CD14-positive monocyte (primary cell): ENCODE measurements around the gene MYOM3. TPM values are rescaled to one million over a fixed set of nuclear protein-coding genes. Genes with fewer than 3 reads are reported as not detected.
"Not testable (repeated sequence)": the region's sequence is repeated elsewhere in the genome, so short reads cannot be mapped to it uniquely, and the experiment has no call there.

ENCODE experiments used
- DNase-seq, 3 donors: peaks; one replicate each; pipeline ENCODE4 v3.0.0-alpha.2; 2011 to 2022
- H2AFZ ChIP-seq: 2 replicates; pipeline ENCODE4 v1.6.0; 2012; ENCODE audit warnings: mild to moderate bottlenecking, low read depth, low read length, inconsistent platforms; ENCODE audit not compliant: insufficient read depth, poor library complexity, severe bottlenecking
- H3K27ac ChIP-seq, 2 donors: 1 replicate in 1 of 2; 2 replicates in 1 of 2; pipeline ENCODE4 v1.5.1; 2012 to 2013; ENCODE audit warnings: low read length in 2 of 2, control low read depth in 1 of 2, inconsistent platforms in 1 of 2, low read depth in 1 of 2, mild to moderate bottlenecking in 1 of 2
- H3K27me3 ChIP-seq, 2 donors: one replicate each; pipeline versions ENCODE4 v1.6.0 to v1.6.1; 2011 to 2013; ENCODE audit warnings: low read length in 2 of 2; ENCODE audit not compliant: control insufficient read depth in 2 of 2, insufficient read depth in 2 of 2
- H3K36me3 ChIP-seq, 2 donors: replicated peaks in 1 of 2; 1 replicate in 1 of 2; 2 replicates in 1 of 2; pipeline versions ENCODE4 v1.5.1 to v1.6.1; 2012 to 2013; ENCODE audit warnings: low read length in 2 of 2, control low read depth in 1 of 2, inconsistent platforms in 1 of 2, mild to moderate bottlenecking in 1 of 2; ENCODE audit not compliant: insufficient read depth in 2 of 2, control insufficient read depth in 1 of 2
- H3K4me1 ChIP-seq, 2 donors: 1 replicate in 1 of 2; 2 replicates in 1 of 2; pipeline versions ENCODE4 v1.5.1 to v1.6.1; 2012 to 2013; ENCODE audit warnings: low read length in 2 of 2, control low read depth in 1 of 2, inconsistent platforms in 1 of 2, mild to moderate bottlenecking in 1 of 2, moderate library complexity in 1 of 2; ENCODE audit not compliant: insufficient read depth in 2 of 2, control insufficient read depth in 1 of 2
- H3K4me2 ChIP-seq: replicated peaks from 2 replicates; pipeline ENCODE3; 2012; ENCODE audit warnings: low read length, moderate library complexity, mild to moderate bottlenecking; ENCODE audit not compliant: poor library complexity, severe bottlenecking; ENCODE audit errors: extremely low read depth
- H3K4me3 ChIP-seq, 3 experiments: fragments of 200-600 bp in 1 of 3; sonication (generic) in 1 of 3; replicated peaks in 1 of 3; 1 replicate in 2 of 3; 2 replicates in 1 of 3; pipeline ENCODE4 v1.5.1; 2011 to 2013; ENCODE audit warnings: low read length in 3 of 3, mild to moderate bottlenecking in 3 of 3, control low read depth in 2 of 3, low read depth in 2 of 3, inconsistent platforms in 1 of 3, moderate library complexity in 1 of 3
- H3K79me2 ChIP-seq: 2 replicates; pipeline ENCODE4 v1.6.0; 2012; ENCODE audit warnings: mild to moderate bottlenecking, control low read depth, inconsistent platforms, low read length, moderate library complexity; ENCODE audit not compliant: insufficient read depth
- H3K9ac ChIP-seq: 2 replicates; pipeline ENCODE4 v1.6.0; 2017; ENCODE audit warnings: low read length, mild to moderate bottlenecking; ENCODE audit not compliant: insufficient read depth, poor library complexity, severe bottlenecking
- H3K9me3 ChIP-seq, 2 donors: replicated peaks in 1 of 2; 1 replicate in 1 of 2; 2 replicates in 1 of 2; pipeline versions ENCODE4 v1.5.1 to v1.6.1; 2012 to 2013; ENCODE audit warnings: low read length in 2 of 2, control low read depth in 1 of 2; ENCODE audit not compliant: control insufficient read depth in 1 of 2, insufficient read depth in 1 of 2
- H4K20me1 ChIP-seq: 2 replicates; pipeline ENCODE4 v1.6.0; 2012; ENCODE audit warnings: mild to moderate bottlenecking, low read length, control low read depth, moderate library complexity; ENCODE audit not compliant: insufficient read depth
- H3K27ac Mint-ChIP-seq, 7 donors: one replicate each; pipeline ENCODE4 v1.8.0; 2020; ENCODE audit warnings: mild to moderate bottlenecking in 7 of 7, mixed read lengths in 7 of 7, moderate library complexity in 6 of 7, inconsistent platforms in 2 of 7
- H3K27me3 Mint-ChIP-seq, 3 donors: one replicate each; pipeline ENCODE4 v1.8.0; 2021 to 2022; ENCODE audit warnings: low read depth in 3 of 3, mild to moderate bottlenecking in 3 of 3, mixed read lengths in 3 of 3, moderate library complexity in 3 of 3, inconsistent platforms in 1 of 3
- H3K36me3 Mint-ChIP-seq, 2 donors: one replicate each; pipeline ENCODE4 v1.8.0; 2020; ENCODE audit warnings: mixed read lengths in 2 of 2, inconsistent platforms in 1 of 2, mild to moderate bottlenecking in 1 of 2
- H3K4me1 Mint-ChIP-seq: one replicate; pipeline ENCODE4 v1.8.0; 2020; ENCODE audit warnings: mild to moderate bottlenecking, mixed read lengths
- H3K4me3 Mint-ChIP-seq, 2 donors: one replicate each; pipeline ENCODE4 v1.8.0; 2020; ENCODE audit warnings: mild to moderate bottlenecking in 2 of 2, mixed read lengths in 2 of 2, moderate library complexity in 1 of 2
- H3K9me3 Mint-ChIP-seq, 7 donors: one replicate each; pipeline ENCODE4 v1.8.0; 2020 to 2022; ENCODE audit warnings: mixed read lengths in 7 of 7, mild to moderate bottlenecking in 6 of 7, moderate library complexity in 6 of 7, inconsistent platforms in 2 of 7
- CTCF ChIP-seq: fragments of 200-600 bp; IDR thresholded peaks from one replicate; pipeline ENCODE4 v1.8.0; 2022; ENCODE audit warnings: antibody characterized with exemption, mild to moderate bottlenecking
- WGBS: methylation state at CpG from one replicate; pipeline ENCODE4 v1.1.5; 2013; ENCODE audit warnings: missing lambda C conversion rate; ENCODE audit not compliant: insufficient coverage; 5-methylcytosine and 5-hydroxymethylcytosine counted together
- intact Hi-C, 2 donors: fragments of 100-400 bp; cut with micrococcal nuclease; formaldehyde crosslinking; loops; one replicate each; pipeline versions ENCODE4 v1.15.0 to v1.15.1; 2023
- polyA plus RNA-seq, 3 donors: library from polyadenylated mRNA; depleted of rRNA in 1 of 3; unstranded in 2 of 3; stranded (reverse) in 1 of 3; fragments of 300-500 nt in 2 of 3; fragments of >200 nt in 1 of 3; fragmentation: Illumina TruSeq in 2 of 3; gene quantifications; 1 replicate in 2 of 3; 2 replicates in 1 of 3; pipeline ENCODE4 v1.2.3, GENCODE V29; 2012 to 2021

Gene MYOM3
- polyA plus RNA-seq, 3 donors, result not detected

DNA sequence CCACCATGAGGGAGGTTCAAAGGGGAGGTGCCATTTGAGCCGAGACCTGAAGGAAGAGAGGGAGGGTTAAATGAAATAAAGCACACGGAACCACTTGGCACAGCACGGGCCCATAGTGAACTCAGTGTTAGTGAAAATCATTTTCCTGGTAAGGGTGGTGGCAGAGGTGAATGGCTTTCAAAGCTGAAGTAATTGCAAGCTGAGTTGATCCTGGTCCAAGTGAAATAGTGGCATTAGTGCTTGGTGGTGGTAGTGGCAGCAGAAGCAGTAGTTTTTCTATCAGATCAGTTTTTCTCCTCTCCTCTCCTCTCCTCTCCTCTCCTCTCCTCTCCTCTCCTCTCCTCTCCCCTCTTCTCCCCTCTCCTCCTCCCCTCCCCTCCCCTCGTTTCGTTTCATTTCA lies 101.3 kb downstream of the MYOM3 start:
- intact Hi-C loops, result no loop called here
- no peaks in the 10 kb centered on the region for H3K36me3 Mint-ChIP-seq
- H3K4me1 ChIP-seq, result no peaks in the 10 kb centered on the region
- H3K4me3 ChIP-seq, result no peak overlapping the region
- no peaks in the 10 kb centered on the region for H4K20me1 ChIP-seq
- no peak overlapping the region for H3K27ac ChIP-seq
- no peak for DNase-seq
- H3K9ac ChIP-seq, result no peak overlapping the region
- H3K27me3 ChIP-seq, result no peaks in the 10 kb centered on the region
- peaks cover 2% of the 10 kb centered on the region for H3K4me1 Mint-ChIP-seq
- no peak for TF ChIP-seq CTCF
- no peak overlapping the region for H3K4me3 Mint-ChIP-seq
- peaks cover 0 to 2% (median 0%) of the 10 kb centered on the region in 7 donors for H3K9me3 Mint-ChIP-seq
- H3K36me3 ChIP-seq, result no peaks in the 10 kb centered on the region
- H3K27ac Mint-ChIP-seq, result no peak overlapping the region
- no peak overlapping the region for H3K4me2 ChIP-seq
- H3K79me2 ChIP-seq, result no peaks in the 10 kb centered on the region
- H2AFZ ChIP-seq, result no peak overlapping the region
- WGBS, result 100% methylated on average over 3 of the region's 5 CpGs
- H3K27me3 Mint-ChIP-seq, result peaks cover 3 to 22% (median 6%) of the 10 kb centered on the region in 3 donors
- no peaks in the 10 kb centered on the region for H3K9me3 ChIP-seq

DNA sequence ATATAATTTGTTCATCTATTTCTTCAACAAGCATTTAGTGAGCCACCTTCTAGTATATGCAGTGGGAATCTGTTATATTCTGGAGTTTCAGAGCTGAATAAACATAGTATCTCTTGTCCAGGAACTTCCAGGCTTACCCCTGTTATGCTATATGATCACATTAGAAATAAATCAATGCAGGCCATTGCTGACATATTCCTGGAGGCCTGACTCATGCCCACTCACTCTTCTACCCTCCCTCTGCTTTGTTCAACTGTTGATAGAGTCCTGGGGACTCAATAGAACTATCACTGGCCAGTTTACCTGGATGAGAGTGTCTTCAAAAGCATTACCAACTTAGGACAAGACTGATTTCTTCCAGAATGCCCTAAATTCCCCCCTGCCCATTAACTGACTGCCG lies 102.5 kb downstream of the MYOM3 start:
- no peak overlapping the region for H2AFZ ChIP-seq
- DNase-seq, result no peak

GRCh38 chr1:24008574-24009184 lies 103.3 kb downstream of the MYOM3 start:
- WGBS, result no CpG with 5 or more reads among the region's 3 CpGs
- H3K36me3 Mint-ChIP-seq, intact Hi-C loops, H3K36me3 ChIP-seq, H3K4me2 ChIP-seq, H3K4me1 Mint-ChIP-seq, H3K27ac Mint-ChIP-seq, DNase-seq, H3K9ac ChIP-seq, H3K9me3 ChIP-seq, H3K4me3 Mint-ChIP-seq, H3K4me1 ChIP-seq, H4K20me1 ChIP-seq, H3K27ac ChIP-seq, H3K4me3 ChIP-seq, H3K27me3 ChIP-seq, H3K9me3 Mint-ChIP-seq, H3K79me2 ChIP-seq, H2AFZ ChIP-seq: not testable (repeated sequence)
- H3K27me3 Mint-ChIP-seq, result peaks cover 3 to 23% (median 9%) of the 10 kb centered on the region in 3 donors

More for the DNA sequence above, 102.5 kb downstream of the MYOM3 start:
- Histone ChIP-seq H3K79me2 (no peaks in the 10 kb centered on the region), H3K4me1 (no peaks in the 10 kb centered on the region), H3K4me2 (no peak overlapping the region), H3K4me3 (no peak overlapping the region), H3K9ac (no peak overlapping the region), H3K36me3 (no peaks in the 10 kb centered on the region), H3K27me3 (no peaks in the 10 kb centered on the region), H3K27ac (no peak overlapping the region), H3K9me3 (no peaks in the 10 kb centered on the region), H4K20me1 (no peaks in the 10 kb centered on the region)
- Mint-ChIP-seq H3K27ac (no peak overlapping the region), H3K27me3 (peaks cover 3 to 22% (median 6%) of the 10 kb centered on the region in 3 donors), H3K4me1 (peaks cover 2% of the 10 kb centered on the region), H3K9me3 (peaks cover 0 to 2% (median 0%) of the 10 kb centered on the region in 7 donors), H3K36me3 (no peaks in the 10 kb centered on the region), H3K4me3 (no peak overlapping the region)
- intact Hi-C loops, result no loop called here
- no peak for TF ChIP-seq CTCF
- WGBS, result 100% methylated on average over 1 of the region's 1 CpG
